Sigmoid colon (tissue), 7 donors: ENCODE measurements around the gene ATXN1. TPM values are rescaled to one million over a fixed set of nuclear protein-coding genes. Genes with fewer than 3 reads are reported as not detected.

Experiments
- DNase-seq: peaks from one replicate; pipeline ENCODE4 v3.0.0-alpha.2; 2019
- H3K27ac ChIP-seq, 4 donors: fragments of 200-600 bp; sonication (generic); one replicate each; pipeline ENCODE4 v1.5.1; 2016 to 2019; ENCODE audit warnings: mild to moderate bottlenecking in 1 of 4
- H3K27me3 ChIP-seq, 3 donors: fragments of 200-600 bp; sonication (generic); one replicate each; pipeline ENCODE4 v1.5.1; 2019; ENCODE audit warnings: mild to moderate bottlenecking in 1 of 3
- H3K36me3 ChIP-seq, 4 donors: fragments of 200-600 bp; sonication (generic); one replicate each; pipeline ENCODE4 v1.5.1; 2016 to 2019
- H3K4me1 ChIP-seq, 4 donors: fragments of 200-600 bp; sonication (generic); one replicate each; pipeline ENCODE4 v1.5.1; 2017 to 2019
- H3K4me3 ChIP-seq, 4 donors: fragments of 200-600 bp; sonication (generic); one replicate each; pipeline ENCODE4 v1.5.1; 2017 to 2019; ENCODE audit warnings: mild to moderate bottlenecking in 2 of 4, moderate library complexity in 1 of 4
- H3K9me3 ChIP-seq, 4 donors: fragments of 200-600 bp in 3 of 4; sonication (generic) in 3 of 4; one replicate each; pipeline versions ENCODE4 v1.5.1 to v1.6.1; 2013 to 2019
- EP300 ChIP-seq, 4 donors: sonication (generic); formaldehyde crosslinking; IDR thresholded peaks; one replicate each; pipeline ENCODE4 v1.6.1; 2017; ENCODE audit warnings: antibody characterized with exemption in 4 of 4
- POLR2A ChIP-seq, 2 donors: fragments of 450-650 bp; IDR thresholded peaks; one replicate each; pipeline ENCODE4 v1.6.1; 2016; ENCODE audit warnings: antibody characterized with exemption in 2 of 2, mild to moderate bottlenecking in 2 of 2, moderate library complexity in 2 of 2
- POLR2AphosphoS5 ChIP-seq, 4 donors: sonication (generic); formaldehyde crosslinking; IDR thresholded peaks; one replicate each; pipeline ENCODE4 v1.6.1; 2017; ENCODE audit warnings: antibody characterized with exemption in 4 of 4
- WGBS, 2 donors: extraction: QIAGEN DNeasy Blood & Tissue Kit; methylation state at CpG; one replicate each; pipeline ENCODE4 v1.1.7; 2013; 5-methylcytosine and 5-hydroxymethylcytosine counted together
- intact Hi-C: fragments of 100-400 bp; cut with DNase I; formaldehyde crosslinking; loops from one replicate; pipeline ENCODE4 v1.15.1; 2023
- polyA plus RNA-seq, 3 donors: library from polyadenylated mRNA; stranded (reverse); fragments of 200-250 nt; gene quantifications; one replicate each; pipeline ENCODE4 v1.2.3, GENCODE V29; 2013
- total RNA-seq, 4 donors: library from RNA; depleted of rRNA; stranded (reverse); fragments of >200 nt; gene quantifications; one replicate each; pipeline ENCODE4 v1.1.0, GENCODE V29; 2016
- TF ChIP-seq, protein P1 (sequence below), 4 experiments: fragments of 450-650 bp in 3 of 4; fragments of 200-600 bp in 1 of 4; IDR thresholded peaks; one replicate each; pipeline ENCODE4 v1.5.1; 2016 to 2019; ENCODE audit warnings: antibody characterized with exemption in 4 of 4, mild to moderate bottlenecking in 3 of 4, moderate library complexity in 2 of 4
- donor health status: healthy with polysubstance abuse.
- donor health status: Bipolar disorder and iron deficiency.
- donor health status: healthy.

Gene ATXN1
- total and polyA plus RNA-seq, 7 donors, result 4.8 to 95.3 (median 37.7) TPM

DNA sequence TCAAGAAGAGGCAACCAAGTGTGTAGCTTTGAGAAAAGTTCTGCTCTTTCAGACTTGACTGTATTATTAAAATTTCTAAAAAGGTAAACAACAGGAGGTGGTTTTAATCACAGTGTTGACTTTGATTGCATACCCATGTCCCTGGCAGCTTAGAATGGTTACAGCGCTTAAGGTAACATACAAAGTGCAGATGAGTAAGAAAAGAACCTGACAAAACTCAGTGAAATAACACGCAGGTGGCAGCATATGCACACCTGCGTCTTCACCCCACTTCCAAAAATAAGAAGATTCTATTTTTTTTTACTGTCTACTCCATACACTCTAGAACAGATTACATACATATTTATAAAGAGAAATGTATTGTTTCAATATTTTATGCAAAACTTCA lies 289.4 kb downstream of the ATXN1 start:
- DNase-seq, result no peak
- intact Hi-C loops, result no loop called here
- Histone ChIP-seq H3K27me3 (no peaks in the 10 kb centered on the region), H3K27ac (no peak overlapping the region), H3K36me3 (no peaks in the 10 kb centered on the region), H3K4me1 (peaks cover 0 to 24% (median 18%) of the 10 kb centered on the region in 4 donors), H3K9me3 (no peaks in the 10 kb centered on the region), H3K4me3 (no peak overlapping the region)
- TF ChIP-seq POLR2A (IDR thresholded peaks at IDR 0.05) (no peak), EP300 (IDR thresholded peaks at IDR 0.05) (no peak)
- WGBS, 2 donors, result 83 to 91% methylated on average over 3 of the region's 3 CpGs

DNA sequence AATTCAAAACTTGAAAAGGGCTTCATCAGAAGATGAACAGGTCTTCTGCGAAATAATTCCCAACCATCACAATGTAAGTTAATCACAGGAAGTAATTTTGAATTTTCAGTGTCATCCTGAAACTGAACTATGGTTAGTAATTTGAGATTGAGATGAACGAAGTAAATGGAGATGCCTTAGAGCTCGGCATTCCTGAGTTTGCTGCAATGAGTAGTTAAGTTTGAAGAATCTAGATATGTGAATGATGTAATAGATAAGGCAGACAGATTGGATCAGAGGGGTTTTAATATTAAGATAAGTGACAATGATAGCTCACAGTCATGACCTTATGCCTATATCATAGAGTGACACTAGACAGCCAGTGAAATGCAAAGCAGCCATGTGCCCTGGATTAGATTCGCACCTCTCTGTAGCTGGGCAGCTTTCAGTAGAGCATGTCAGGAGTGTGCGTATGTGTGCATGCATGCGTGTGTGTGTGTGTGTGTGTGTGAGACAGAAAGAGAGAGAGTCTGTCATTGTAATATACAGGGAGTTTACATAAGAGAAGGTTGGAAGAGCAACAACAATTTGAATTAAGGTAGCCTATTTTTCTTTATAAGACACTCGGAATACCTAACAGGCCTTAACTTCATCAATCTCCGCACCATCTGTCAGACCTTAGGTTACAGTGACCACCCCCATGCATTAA lies 289.9 kb downstream of the ATXN1 start:
- intact Hi-C loops, result no loop called here
- Histone ChIP-seq H3K9me3 (no peaks in the 10 kb centered on the region), H3K36me3 (no peaks in the 10 kb centered on the region), H3K4me3 (no peak overlapping the region), H3K27me3 (no peaks in the 10 kb centered on the region), H3K27ac (no peak overlapping the region), H3K4me1 (peaks cover 0 to 24% (median 18%) of the 10 kb centered on the region in 4 donors)
- WGBS, 2 donors, result 80 to 85% methylated on average over 8 of the region's 8 CpGs
- DNase-seq, result no peak
- TF ChIP-seq EP300 (IDR thresholded peaks at IDR 0.05), result no peak

DNA sequence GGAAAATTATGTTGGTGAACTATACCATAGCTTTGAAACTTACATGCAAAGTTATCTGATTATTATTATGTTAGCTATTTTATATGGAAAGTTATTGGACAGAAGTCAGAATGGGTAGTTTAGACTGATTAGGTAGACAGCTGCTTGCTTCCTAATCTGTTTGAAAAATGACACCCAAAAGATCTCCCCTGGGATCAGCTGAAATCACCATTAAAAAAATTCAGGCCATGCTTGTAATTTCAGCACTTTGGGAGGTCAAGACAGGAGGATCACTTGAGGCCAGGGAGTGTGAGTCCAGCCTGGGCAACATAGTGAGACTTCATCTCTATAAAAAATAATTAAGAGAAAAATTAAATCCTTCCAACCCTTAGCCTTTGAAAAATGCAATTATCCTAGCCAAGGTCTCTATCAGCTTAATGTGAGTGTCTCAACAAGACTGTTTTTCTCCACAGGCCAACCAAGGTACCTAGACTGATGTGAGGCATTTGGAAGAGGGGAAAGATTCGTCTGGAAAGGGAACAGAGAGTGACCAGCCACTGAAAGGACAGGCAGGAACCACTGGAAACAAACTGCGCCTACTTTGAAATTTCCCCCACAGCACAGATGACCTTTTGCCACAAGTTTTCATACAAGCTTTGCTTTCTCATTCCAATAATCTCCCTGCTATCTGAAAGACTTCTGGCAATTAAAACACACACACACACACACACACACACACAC lies 290.6 kb downstream of the ATXN1 start:
- no peak for TF ChIP-seq POLR2A (IDR thresholded peaks at IDR 0.05)
- TF ChIP-seq, protein P1, sequence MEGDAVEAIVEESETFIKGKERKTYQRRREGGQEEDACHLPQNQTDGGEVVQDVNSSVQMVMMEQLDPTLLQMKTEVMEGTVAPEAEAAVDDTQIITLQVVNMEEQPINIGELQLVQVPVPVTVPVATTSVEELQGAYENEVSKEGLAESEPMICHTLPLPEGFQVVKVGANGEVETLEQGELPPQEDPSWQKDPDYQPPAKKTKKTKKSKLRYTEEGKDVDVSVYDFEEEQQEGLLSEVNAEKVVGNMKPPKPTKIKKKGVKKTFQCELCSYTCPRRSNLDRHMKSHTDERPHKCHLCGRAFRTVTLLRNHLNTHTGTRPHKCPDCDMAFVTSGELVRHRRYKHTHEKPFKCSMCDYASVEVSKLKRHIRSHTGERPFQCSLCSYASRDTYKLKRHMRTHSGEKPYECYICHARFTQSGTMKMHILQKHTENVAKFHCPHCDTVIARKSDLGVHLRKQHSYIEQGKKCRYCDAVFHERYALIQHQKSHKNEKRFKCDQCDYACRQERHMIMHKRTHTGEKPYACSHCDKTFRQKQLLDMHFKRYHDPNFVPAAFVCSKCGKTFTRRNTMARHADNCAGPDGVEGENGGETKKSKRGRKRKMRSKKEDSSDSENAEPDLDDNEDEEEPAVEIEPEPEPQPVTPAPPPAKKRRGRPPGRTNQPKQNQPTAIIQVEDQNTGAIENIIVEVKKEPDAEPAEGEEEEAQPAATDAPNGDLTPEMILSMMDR (IDR thresholded peaks at IDR 0.05), result no peak
- TF ChIP-seq POLR2AphosphoS5 (IDR thresholded peaks at IDR 0.05), result no peak
- no peak for TF ChIP-seq EP300 (IDR thresholded peaks at IDR 0.05)
- Histone ChIP-seq H3K4me1 (peaks cover 0 to 24% (median 18%) of the 10 kb centered on the region in 4 donors), H3K27ac (no peak overlapping the region), H3K27me3 (no peaks in the 10 kb centered on the region), H3K4me3 (no peak overlapping the region), H3K36me3 (no peaks in the 10 kb centered on the region), H3K9me3 (no peaks in the 10 kb centered on the region)
- 76 to 82% methylated on average over 2 of the region's 2 CpGs for WGBS, 2 donors
- no peak for DNase-seq
- intact Hi-C loops, result no loop called here

DNA sequence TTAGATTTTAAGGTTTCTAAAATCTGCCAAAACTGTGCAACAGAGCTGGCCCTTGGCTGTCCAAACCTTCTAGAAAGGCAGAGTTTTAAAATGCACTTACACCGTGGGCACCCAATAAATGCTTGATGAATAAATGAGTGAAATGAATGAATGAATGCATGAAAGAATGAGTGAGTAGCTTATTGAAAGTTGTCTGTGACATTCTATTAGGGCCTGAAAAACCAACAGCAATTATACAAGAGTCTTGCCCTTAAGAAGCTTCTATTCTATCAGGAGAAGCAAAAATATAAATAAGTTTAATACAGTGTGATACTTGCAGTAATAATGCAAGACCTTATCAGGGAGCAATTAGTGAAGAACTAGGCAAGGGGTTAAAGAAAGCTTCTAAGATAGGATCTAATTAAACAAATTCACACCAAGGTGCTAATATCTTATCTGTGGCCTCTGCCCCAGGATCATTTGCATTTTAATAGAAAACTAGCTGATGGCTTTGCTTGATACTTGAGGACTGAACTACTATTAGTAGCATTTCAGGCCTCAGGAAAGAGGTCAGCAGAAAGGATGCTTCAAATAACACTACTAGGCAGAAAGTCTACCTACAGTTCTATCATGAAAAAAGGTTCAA lies 292.2 kb downstream of the ATXN1 start:
- DNase-seq, result no peak
- H3K9me3 ChIP-seq, result no peaks in the 10 kb centered on the region
- H3K27me3 ChIP-seq, result no peaks in the 10 kb centered on the region
- intact Hi-C loops, result no loop called here
- no peaks in the 10 kb centered on the region for H3K36me3 ChIP-seq
- peaks cover 0 to 24% (median 18%) of the 10 kb centered on the region in 4 donors for H3K4me1 ChIP-seq
- no peak overlapping the region for H3K27ac ChIP-seq
- H3K4me3 ChIP-seq, result no peak overlapping the region
- WGBS, 2 donors, result 98% methylated on average over 1 of the region's 1 CpG
- TF ChIP-seq EP300 (IDR thresholded peaks at IDR 0.05) (no peak), POLR2A (IDR thresholded peaks at IDR 0.05) (no peak), POLR2AphosphoS5 (IDR thresholded peaks at IDR 0.05) (no peak)
- TF ChIP-seq, protein P1 (IDR thresholded peaks at IDR 0.05), result no peak

DNA sequence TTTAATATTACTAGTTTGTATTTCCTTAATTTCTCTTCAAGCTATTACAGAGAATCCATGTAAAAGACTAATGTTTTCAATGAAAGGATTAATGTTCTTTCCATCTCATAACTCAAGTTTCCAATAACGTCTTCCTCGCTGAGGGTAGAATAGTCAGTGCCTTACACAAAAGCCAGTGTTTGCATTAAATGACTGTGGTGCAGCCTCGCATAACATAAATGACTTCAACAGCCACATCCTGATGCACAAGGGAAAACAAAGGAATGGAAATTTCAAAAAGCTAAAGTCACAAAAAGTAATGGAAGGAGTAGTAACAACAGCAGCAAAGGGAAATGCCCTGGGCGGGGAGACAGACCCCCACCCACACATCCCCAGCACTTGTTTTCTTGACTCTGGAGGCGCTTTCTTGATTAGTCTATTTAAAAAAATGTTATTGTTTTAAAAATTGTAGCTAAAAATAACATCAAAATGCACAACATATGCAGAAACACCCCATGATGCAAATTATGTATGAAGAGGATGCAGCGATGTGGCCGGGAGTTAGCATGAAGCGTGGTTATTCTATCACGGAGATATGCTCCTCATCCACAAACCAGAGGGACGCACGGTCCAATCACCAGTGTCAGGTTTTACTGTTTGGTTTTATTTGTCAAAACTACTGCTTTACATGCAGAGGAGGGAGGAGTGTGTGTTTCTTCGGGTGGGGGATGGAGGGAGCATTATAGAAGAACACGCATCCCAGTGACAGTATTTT lies 294.3 kb downstream of the ATXN1 start:
- intact Hi-C loops, result no loop called here

More for the DNA sequence above, 294.3 kb downstream of the ATXN1 start:
- Histone ChIP-seq H3K36me3 (no peaks in the 10 kb centered on the region), H3K4me3 (no peak overlapping the region), H3K27ac (no peak overlapping the region), H3K9me3 (no peaks in the 10 kb centered on the region), H3K27me3 (no peaks in the 10 kb centered on the region), H3K4me1 (peaks cover 0 to 8% (median 7%) of the 10 kb centered on the region in 4 donors)
- 88 to 92% methylated on average over 13 of the region's 13 CpGs for WGBS, 2 donors
- no peak for TF ChIP-seq EP300 (IDR thresholded peaks at IDR 0.05)
- TF ChIP-seq, protein P1 (IDR thresholded peaks at IDR 0.05), result no peak
- no peak for TF ChIP-seq POLR2A (IDR thresholded peaks at IDR 0.05)
- no peak for TF ChIP-seq POLR2AphosphoS5 (IDR thresholded peaks at IDR 0.05)
- no peak for DNase-seq
